Right lobe of liver (tissue), 6 donors: ENCODE data around the gene ZBTB42. TPM values are rescaled to one million over a fixed set of nuclear protein-coding genes. Genes with fewer than 3 reads are reported as not detected.

Experiments
- ATAC-seq, 4 donors: fragments of 200-7000 bp; cut with Tn5 transposase; one replicate each; pipeline ENCODE4 v1.9.1; 2020; ENCODE audit warnings: mild to moderate bottlenecking in 4 of 4, moderate library complexity in 4 of 4
- DNase-seq, 3 donors: peaks; one replicate each; pipeline ENCODE4 v3.0.0-alpha.2; 2020
- H3K27ac ChIP-seq, 3 donors: fragments of 200-600 bp; one replicate each; pipeline ENCODE4 v1.8.0; 2022
- H3K27me3 ChIP-seq, 2 donors: fragments of 200-600 bp; one replicate each; pipeline ENCODE4 v1.8.0; 2022
- H3K36me3 ChIP-seq, 4 donors: fragments of 200-600 bp; sonication (generic) in 1 of 4; one replicate each; pipeline versions ENCODE4 v1.5.1 to v1.8.0; 2017 to 2022; ENCODE audit warnings: control low read depth in 1 of 4
- H3K4me1 ChIP-seq, 4 donors: fragments of 200-600 bp; sonication (generic) in 1 of 4; one replicate each; pipeline versions ENCODE4 v1.5.1 to v1.8.0; 2017 to 2022; ENCODE audit warnings: control low read depth in 1 of 4
- H3K4me3 ChIP-seq, 3 donors: fragments of 200-600 bp; one replicate each; pipeline ENCODE4 v1.8.0; 2022
- H3K9me3 ChIP-seq, 4 donors: fragments of 200-600 bp; sonication (generic) in 1 of 4; one replicate each; pipeline versions ENCODE4 v1.5.1 to v1.8.0; 2017 to 2022; ENCODE audit warnings: control low read depth in 1 of 4
- POLR2A ChIP-seq: fragments of 450-650 bp; IDR thresholded peaks from one replicate; pipeline ENCODE4 v1.6.1; 2017; ENCODE audit warnings: antibody characterized with exemption, mild to moderate bottlenecking
- WGBS: methylation state at CpG from one replicate; pipeline ENCODE4 v1.1.6; 2018; ENCODE audit warnings: low coverage, low lambda C conversion rate; ENCODE audit not compliant: insufficient coverage; ENCODE audit errors: missing lambda C conversion rate; 5-methylcytosine and 5-hydroxymethylcytosine counted together
- intact Hi-C, 2 donors: fragments of 100-400 bp; cut with DNase I; formaldehyde crosslinking; loops; one replicate each; pipeline versions ENCODE4 v1.11.2 to v1.14.1; 2022
- total RNA-seq, 6 experiments: library from RNA; depleted of rRNA in 2 of 6; stranded (reverse); fragments of >200 nt in 2 of 6; fragmentation: NEBNext Ultra II Directional in 3 of 6; extraction: Animal tissue kit (Norgen Biotek cat#: 25700) in 3 of 6; gene quantifications; one replicate each; pipeline versions ENCODE4 v1.1.0 to v1.2.4, GENCODE V29; 2016 to 2023
- TF ChIP-seq, protein P1 (sequence below), 4 donors: fragments of 200-600 bp in 3 of 4; fragments of 450-650 bp in 1 of 4; IDR thresholded peaks; one replicate each; pipeline versions ENCODE4 v1.5.1 to v1.8.0; 2016 to 2022; ENCODE audit warnings: antibody characterized with exemption in 4 of 4, mild to moderate bottlenecking in 2 of 4
- donor health status: DM: no; HTN: yes; CAD: no.
- donor health status: DM: no; HTN: no; CAD: no.
- donor health status: DM: no; HTN: no; CAD: no.
- donor health status: DM: no; HTN: yes; CAD: no.
- donor health status: DM: no; HTN: yes; CAD: no.

Gene ZBTB42
- total RNA-seq, 6 experiments from 2014 or later: 2.2 to 13.7 (median 3.6) TPM

GRCh38 chr14:104802394-104803184 is 1.7 kb downstream of the ZBTB42 start:
- WGBS: 82% methylated on average over 11 of the region's 20 CpGs
- peaks cover 3 to 22% (median 11%) of the 10 kb centered on the region in 4 donors for H3K4me1 ChIP-seq
- no peak for TF ChIP-seq POLR2A
- TF ChIP-seq, protein P1, sequence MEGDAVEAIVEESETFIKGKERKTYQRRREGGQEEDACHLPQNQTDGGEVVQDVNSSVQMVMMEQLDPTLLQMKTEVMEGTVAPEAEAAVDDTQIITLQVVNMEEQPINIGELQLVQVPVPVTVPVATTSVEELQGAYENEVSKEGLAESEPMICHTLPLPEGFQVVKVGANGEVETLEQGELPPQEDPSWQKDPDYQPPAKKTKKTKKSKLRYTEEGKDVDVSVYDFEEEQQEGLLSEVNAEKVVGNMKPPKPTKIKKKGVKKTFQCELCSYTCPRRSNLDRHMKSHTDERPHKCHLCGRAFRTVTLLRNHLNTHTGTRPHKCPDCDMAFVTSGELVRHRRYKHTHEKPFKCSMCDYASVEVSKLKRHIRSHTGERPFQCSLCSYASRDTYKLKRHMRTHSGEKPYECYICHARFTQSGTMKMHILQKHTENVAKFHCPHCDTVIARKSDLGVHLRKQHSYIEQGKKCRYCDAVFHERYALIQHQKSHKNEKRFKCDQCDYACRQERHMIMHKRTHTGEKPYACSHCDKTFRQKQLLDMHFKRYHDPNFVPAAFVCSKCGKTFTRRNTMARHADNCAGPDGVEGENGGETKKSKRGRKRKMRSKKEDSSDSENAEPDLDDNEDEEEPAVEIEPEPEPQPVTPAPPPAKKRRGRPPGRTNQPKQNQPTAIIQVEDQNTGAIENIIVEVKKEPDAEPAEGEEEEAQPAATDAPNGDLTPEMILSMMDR (IDR thresholded peaks at IDR 0.05): no peak
- no peaks in the 10 kb centered on the region for H3K27me3 ChIP-seq
- DNase-seq (peak in 1 of 3 donors; percentile 19), ATAC-seq (no peak)
- H3K9me3 ChIP-seq: no peaks in the 10 kb centered on the region
- H3K4me3 ChIP-seq: no peak overlapping the region
- intact Hi-C loops: no loop called here
- no peaks in the 10 kb centered on the region for H3K36me3 ChIP-seq
- no peak overlapping the region for H3K27ac ChIP-seq

DNA sequence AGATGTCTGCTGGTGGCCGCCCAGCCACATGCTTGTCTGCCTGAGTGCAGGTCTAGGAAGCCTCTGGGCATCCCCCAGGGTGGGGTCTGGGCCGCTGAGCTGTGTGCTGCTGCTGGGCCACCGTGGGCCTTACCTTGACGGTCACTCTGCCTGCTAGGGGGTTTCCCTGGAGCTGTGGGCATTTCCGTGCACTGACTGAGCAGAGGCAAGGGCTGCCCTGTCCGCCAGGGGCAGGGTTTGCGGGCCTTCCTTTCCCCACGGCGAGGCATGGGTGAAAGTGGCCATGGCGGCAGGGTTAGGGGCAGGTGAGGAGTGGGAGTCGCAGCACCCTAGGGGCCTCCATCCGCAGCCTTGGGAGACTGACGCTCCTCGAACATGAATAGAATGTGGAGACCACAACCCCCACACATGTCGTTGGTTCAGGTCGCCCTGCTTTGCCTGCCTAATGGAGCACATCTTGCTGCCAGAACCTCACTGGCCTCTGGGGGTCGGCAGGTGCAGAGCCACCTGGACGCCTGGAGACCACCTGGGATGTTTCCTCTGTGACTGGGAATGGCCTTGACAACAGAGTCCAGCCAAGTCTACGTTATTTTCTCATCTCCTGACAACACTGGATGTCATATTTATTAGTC is 2.5 kb downstream of the ZBTB42 start:
- Histone ChIP-seq H3K36me3 (no peaks in the 10 kb centered on the region), H3K4me1 (peaks cover 3 to 22% (median 11%) of the 10 kb centered on the region in 4 donors), H3K4me3 (no peak overlapping the region), H3K27me3 (no peaks in the 10 kb centered on the region), H3K9me3 (no peaks in the 10 kb centered on the region), H3K27ac (no peak overlapping the region)
- 80% methylated on average over 1 of the region's 19 CpGs for WGBS
- no peak for TF ChIP-seq POLR2A
- TF ChIP-seq, protein P1 (IDR thresholded peaks at IDR 0.05): no peak
- ATAC-seq: no peak
- DNase-seq: peak in 2 of 3 donors; percentile 17 to 40
- intact Hi-C loops: no loop called here

GRCh38 chr14:104803912-104804410 is 3.1 kb downstream of the ZBTB42 start:
- peak in 1 of 3 donors; percentile 30 for DNase-seq

GRCh38 chr14:104804481-104805325 is 3.8 kb downstream of the ZBTB42 start:
- H3K27me3 ChIP-seq: no peaks in the 10 kb centered on the region
- TF ChIP-seq, protein P1 (IDR thresholded peaks at IDR 0.05): no peak
- TF ChIP-seq POLR2A: no peak
- WGBS: no CpG with 5 or more reads among the region's 18 CpGs
- ATAC-seq: no peak
- DNase-seq: peak in 2 of 3 donors; percentile 19 to 51
- no peak overlapping the region for H3K27ac ChIP-seq
- H3K9me3 ChIP-seq: no peaks in the 10 kb centered on the region
- intact Hi-C loops: no loop called here
- no peak overlapping the region for H3K4me3 ChIP-seq
- no peaks in the 10 kb centered on the region for H3K36me3 ChIP-seq
- H3K4me1 ChIP-seq: peaks cover 3 to 22% (median 11%) of the 10 kb centered on the region in 4 donors

More at GRCh38 chr14:104803912-104804410, 3.1 kb downstream of the ZBTB42 start:
- intact Hi-C loops: no loop called here
- no peaks in the 10 kb centered on the region for H3K9me3 ChIP-seq
- peaks cover 3 to 22% (median 11%) of the 10 kb centered on the region in 4 donors for H3K4me1 ChIP-seq
- no peak overlapping the region for H3K27ac ChIP-seq
- no peaks in the 10 kb centered on the region for H3K27me3 ChIP-seq
- TF ChIP-seq, protein P1 (IDR thresholded peaks at IDR 0.05): no peak
- no peak for TF ChIP-seq POLR2A
- WGBS: 87% methylated on average over 3 of the region's 15 CpGs
- ATAC-seq: no peak
- no peak overlapping the region for H3K4me3 ChIP-seq
- no peaks in the 10 kb centered on the region for H3K36me3 ChIP-seq
